Measurements from ENCODE around the gene FBLN5.

DNA sequence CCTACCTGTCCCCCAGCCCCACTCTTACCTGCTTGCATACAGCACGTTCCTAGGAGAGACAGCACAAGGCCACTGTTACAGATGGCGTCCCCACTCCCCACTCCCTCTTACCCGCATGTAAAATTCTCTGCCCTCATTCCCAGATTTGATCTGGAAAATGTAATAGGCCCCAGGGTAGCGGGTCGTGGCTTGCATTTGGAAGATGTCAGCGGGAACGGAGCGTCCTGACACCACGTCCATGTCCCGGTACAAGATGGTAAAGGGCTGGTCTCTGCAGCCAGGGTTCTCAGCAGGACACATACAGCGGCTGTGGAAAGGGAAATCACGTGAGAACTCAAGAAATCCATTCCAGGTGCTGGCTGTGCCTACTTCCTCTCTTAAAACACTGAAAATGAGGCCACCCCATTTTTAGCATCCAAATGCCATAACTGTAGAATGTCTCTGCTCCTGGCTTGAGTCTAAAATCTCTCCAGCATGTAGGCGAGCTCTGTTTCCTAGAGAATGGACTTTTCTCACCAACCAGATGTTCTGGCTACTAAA lies 70.0 kb downstream of the FBLN5 start:
- TF ChIP-seq, protein P1, sequence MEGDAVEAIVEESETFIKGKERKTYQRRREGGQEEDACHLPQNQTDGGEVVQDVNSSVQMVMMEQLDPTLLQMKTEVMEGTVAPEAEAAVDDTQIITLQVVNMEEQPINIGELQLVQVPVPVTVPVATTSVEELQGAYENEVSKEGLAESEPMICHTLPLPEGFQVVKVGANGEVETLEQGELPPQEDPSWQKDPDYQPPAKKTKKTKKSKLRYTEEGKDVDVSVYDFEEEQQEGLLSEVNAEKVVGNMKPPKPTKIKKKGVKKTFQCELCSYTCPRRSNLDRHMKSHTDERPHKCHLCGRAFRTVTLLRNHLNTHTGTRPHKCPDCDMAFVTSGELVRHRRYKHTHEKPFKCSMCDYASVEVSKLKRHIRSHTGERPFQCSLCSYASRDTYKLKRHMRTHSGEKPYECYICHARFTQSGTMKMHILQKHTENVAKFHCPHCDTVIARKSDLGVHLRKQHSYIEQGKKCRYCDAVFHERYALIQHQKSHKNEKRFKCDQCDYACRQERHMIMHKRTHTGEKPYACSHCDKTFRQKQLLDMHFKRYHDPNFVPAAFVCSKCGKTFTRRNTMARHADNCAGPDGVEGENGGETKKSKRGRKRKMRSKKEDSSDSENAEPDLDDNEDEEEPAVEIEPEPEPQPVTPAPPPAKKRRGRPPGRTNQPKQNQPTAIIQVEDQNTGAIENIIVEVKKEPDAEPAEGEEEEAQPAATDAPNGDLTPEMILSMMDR (IDR thresholded peaks at IDR 0.05 in 4 of 5, conservative IDR thresholded peaks at IDR 0.05 in 1 of 5): no peak
- no peak for TF ChIP-seq POLR2A (IDR thresholded peaks at IDR 0.05)
